ENCODE results near the gene ID3.

ID3 gene

GRCh38 chr1:23559136-23559984, at the start of gene ID3:
Gene ID3, minus strand, starts transcription at chr1:23559501. Its CDS starts 75 bp downstream, at chr1:23559426.
- DNase-seq = peak; percentile 89

- no peak for DNase-seq
These were observed 48.6 kb upstream of the ID3 start for GRCh38 chr1:23607944-23608343.

- no peak for DNase-seq
These were observed 42.9 kb upstream of the ID3 start for GRCh38 chr1:23601968-23602876.

- DNase-seq = peak; percentile 48
These were observed 42.0 kb upstream of the ID3 start for GRCh38 chr1:23601135-23601967.

GRCh38 chr1:23600283-23600682, 41.0 kb upstream of the ID3 start:
- no peak for DNase-seq

- no peak for DNase-seq
These were observed 39.8 kb upstream of the ID3 start for GRCh38 chr1:23599125-23599524.

- no peak for DNase-seq
These were observed 39.1 kb upstream of the ID3 start for GRCh38 chr1:23598424-23598823.

GRCh38 chr1:23597635-23598388, 38.5 kb upstream of the ID3 start:
- no peak for DNase-seq

GRCh38 chr1:23596382-23597358, 37.4 kb upstream of the ID3 start:
- DNase-seq = no peak

- DNase-seq = no peak
These were observed 35.6 kb upstream of the ID3 start for GRCh38 chr1:23594927-23595353.

GRCh38 chr1:23594149-23594907, 35.0 kb upstream of the ID3 start:
- no peak for DNase-seq

GRCh38 chr1:23593556-23594148, 34.4 kb upstream of the ID3 start:
- DNase-seq = no peak

- DNase-seq = no peak
These were observed 33.8 kb upstream of the ID3 start for GRCh38 chr1:23593042-23593521.

- peak; percentile 29 for DNase-seq
These were observed 33.0 kb upstream of the ID3 start for GRCh38 chr1:23592209-23592892.

- peak; percentile 19 for DNase-seq
These were observed 32.3 kb upstream of the ID3 start for GRCh38 chr1:23591460-23592208.

- no peak for DNase-seq
These were observed 30.9 kb upstream of the ID3 start for GRCh38 chr1:23590058-23590783.

GRCh38 chr1:23589585-23589986, 30.3 kb upstream of the ID3 start:
- no peak for DNase-seq
